Measurements from ENCODE around the gene HDGFL1. TPM values are rescaled to one million over a fixed set of nuclear protein-coding genes. Genes with fewer than 3 reads are reported as not detected.

Gene HDGFL1
- total RNA-seq, 1 donor from 2014 or later, result not detected

DNA sequence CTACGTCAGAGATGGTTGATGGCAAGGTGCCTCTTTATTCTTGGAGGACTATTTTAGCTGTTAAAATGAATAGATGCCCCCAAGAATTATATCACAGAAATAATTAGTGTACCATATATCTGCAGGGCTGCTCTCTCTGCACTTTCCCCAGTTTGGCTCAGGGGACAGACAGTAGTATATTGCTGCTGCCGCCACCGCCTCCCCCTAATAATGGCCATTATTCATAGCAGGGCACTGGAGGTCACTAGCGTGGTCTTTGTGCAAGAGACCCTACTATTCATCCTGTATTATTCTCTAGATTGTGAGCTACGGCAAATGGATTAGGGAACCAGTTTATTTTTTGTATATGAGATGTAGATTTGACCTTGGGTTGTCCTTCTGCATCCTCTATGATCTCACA is 11.0 kb downstream of the HDGFL1 start:
- DNase-seq (ENCODE audit: low read depth), result no peak
- no peak overlapping the region for H3K4me3 ChIP-seq (ENCODE audit: low read depth, low read length)
- no peaks in the 10 kb centered on the region for H3K27me3 ChIP-seq (ENCODE audit: control insufficient read depth, insufficient read depth, low read length)
- H3K36me3 ChIP-seq (ENCODE audit: control insufficient read depth, insufficient read depth, low read length), result no peaks in the 10 kb centered on the region
- TF ChIP-seq CTCF (IDR thresholded peaks at IDR 0.05; ENCODE audit: insufficient read depth, low read length, poor library complexity, severe bottlenecking), result no peak

- Histone ChIP-seq H3K4me3 (ENCODE audit: low read depth, low read length) (no peak overlapping the region), H3K27me3 (ENCODE audit: control insufficient read depth, insufficient read depth, low read length) (no peaks in the 10 kb centered on the region), H3K36me3 (ENCODE audit: control insufficient read depth, insufficient read depth, low read length) (no peaks in the 10 kb centered on the region)
- DNase-seq (ENCODE audit: low read depth), result no peak
- TF ChIP-seq CTCF (IDR thresholded peaks at IDR 0.05; ENCODE audit: insufficient read depth, low read length, poor library complexity, severe bottlenecking), result no peak
Measured at GRCh38 chr6:22582417-22583205, 13.2 kb downstream of the HDGFL1 start.

- H3K27me3 ChIP-seq (ENCODE audit: control insufficient read depth, insufficient read depth, low read length), result no peaks in the 10 kb centered on the region
- TF ChIP-seq CTCF (IDR thresholded peaks at IDR 0.05; ENCODE audit: insufficient read depth, low read length, poor library complexity, severe bottlenecking), result no peak
- DNase-seq (ENCODE audit: low read depth), result no peak
- no peak overlapping the region for H3K4me3 ChIP-seq (ENCODE audit: low read depth, low read length)
- no peaks in the 10 kb centered on the region for H3K36me3 ChIP-seq (ENCODE audit: control insufficient read depth, insufficient read depth, low read length)
Measured at GRCh38 chr6:22583230-22583629, 13.9 kb downstream of the HDGFL1 start.

DNA sequence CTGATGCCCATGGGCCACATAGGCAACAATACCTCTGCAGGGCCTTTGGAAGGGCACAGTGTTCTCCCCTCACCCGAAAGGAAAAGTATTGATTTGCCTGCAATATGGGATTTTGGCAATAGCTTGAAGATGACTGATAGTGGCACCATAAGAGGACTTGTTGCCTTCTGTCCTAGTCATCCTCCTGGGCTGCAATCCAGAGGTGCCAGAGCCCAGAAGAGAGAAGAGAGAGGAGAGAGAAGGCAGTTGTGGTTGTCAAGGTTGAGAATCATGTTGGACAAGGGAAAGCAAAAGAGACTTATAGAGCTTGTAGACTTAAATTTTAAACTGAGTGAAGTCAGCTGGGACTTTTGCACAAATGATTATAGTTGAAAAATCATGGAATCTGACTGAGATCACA is 14.6 kb downstream of the HDGFL1 start:
- Histone ChIP-seq H3K36me3 (ENCODE audit: control insufficient read depth, insufficient read depth, low read length) (no peaks in the 10 kb centered on the region), H3K4me3 (ENCODE audit: low read depth, low read length) (no peak overlapping the region), H3K27me3 (ENCODE audit: control insufficient read depth, insufficient read depth, low read length) (no peaks in the 10 kb centered on the region)
- no peak for DNase-seq (ENCODE audit: low read depth)
- no peak for TF ChIP-seq CTCF (IDR thresholded peaks at IDR 0.05; ENCODE audit: insufficient read depth, low read length, poor library complexity, severe bottlenecking)

DNA sequence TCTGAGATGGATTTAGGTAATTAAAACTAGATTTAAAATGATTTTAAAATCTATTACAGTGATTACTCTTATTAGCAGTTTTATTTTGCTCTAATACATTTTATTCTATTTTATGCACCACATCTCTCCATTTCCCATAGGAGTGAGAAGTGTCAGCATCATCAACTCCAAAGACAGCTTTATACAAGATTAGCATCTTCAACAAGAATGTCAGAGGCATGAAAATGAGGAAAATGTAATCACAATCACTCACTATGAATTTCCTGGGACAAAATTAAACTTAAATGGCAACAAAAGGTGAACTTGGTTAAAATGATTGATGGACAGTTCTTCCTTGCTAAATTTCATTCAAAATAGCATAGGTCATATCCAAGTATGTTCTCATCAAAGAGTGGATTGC is 19.8 kb downstream of the HDGFL1 start:
- Histone ChIP-seq H3K4me3 (ENCODE audit: low read depth, low read length) (no peak overlapping the region), H3K27me3 (ENCODE audit: control insufficient read depth, insufficient read depth, low read length) (no peaks in the 10 kb centered on the region), H3K36me3 (ENCODE audit: control insufficient read depth, insufficient read depth, low read length) (no peaks in the 10 kb centered on the region)
- no peak for TF ChIP-seq CTCF (IDR thresholded peaks at IDR 0.05; ENCODE audit: insufficient read depth, low read length, poor library complexity, severe bottlenecking)
- DNase-seq (ENCODE audit: low read depth), result no peak

GRCh38 chr6:22590423-22590822 is 21.1 kb downstream of the HDGFL1 start:
- TF ChIP-seq CTCF (IDR thresholded peaks at IDR 0.05; ENCODE audit: insufficient read depth, low read length, poor library complexity, severe bottlenecking), result no peak
- H3K4me3 ChIP-seq (ENCODE audit: low read depth, low read length), result no peak overlapping the region
- H3K36me3 ChIP-seq (ENCODE audit: control insufficient read depth, insufficient read depth, low read length), result no peaks in the 10 kb centered on the region
- H3K27me3 ChIP-seq (ENCODE audit: control insufficient read depth, insufficient read depth, low read length), result no peaks in the 10 kb centered on the region
- no peak for DNase-seq (ENCODE audit: low read depth)
